Spleen (tissue), 11 donors: ENCODE measurements around the gene EML6. TPM values are rescaled to one million over a fixed set of nuclear protein-coding genes. Genes with fewer than 3 reads are reported as not detected.
"Not testable (repeated sequence)": the region's sequence is repeated elsewhere in the genome, so short reads cannot be mapped to it uniquely, and the experiment has no call there.

ENCODE experiments used
- DNase-seq: peaks from one replicate; pipeline ENCODE4 v3.0.0-alpha.2; 2020
- H3K27ac ChIP-seq, 8 donors: fragments of 200-600 bp; sonication (generic) in 7 of 8; 1 replicate in 4 of 8; 2 replicates in 4 of 8; pipeline versions ENCODE4 v1.5.0 to v1.8.0; 2016 to 2021; ENCODE audit warnings: inconsistent platforms in 4 of 8, mild to moderate bottlenecking in 4 of 8, moderate library complexity in 1 of 8
- H3K27me3 ChIP-seq, 7 donors: fragments of 200-600 bp; sonication (generic) in 6 of 7; replicated peaks in 1 of 7; 1 replicate in 4 of 7; 2 replicates in 3 of 7; pipeline versions ENCODE4 v1.5.0 to v1.8.0; 2016 to 2021; ENCODE audit warnings: inconsistent platforms in 3 of 7, mild to moderate bottlenecking in 1 of 7
- H3K36me3 ChIP-seq, 6 donors: fragments of 200-600 bp; sonication (generic) in 5 of 6; 1 replicate in 4 of 6; 2 replicates in 2 of 6; pipeline versions ENCODE4 v1.5.0 to v1.8.0; 2016 to 2021; ENCODE audit warnings: inconsistent platforms in 2 of 6
- H3K4me1 ChIP-seq, 6 donors: fragments of 200-600 bp; sonication (generic) in 5 of 6; 1 replicate in 3 of 6; 2 replicates in 3 of 6; pipeline versions ENCODE4 v1.5.0 to v1.8.0; 2016 to 2021; ENCODE audit warnings: inconsistent platforms in 3 of 6
- H3K4me3 ChIP-seq, 8 donors: fragments of 200-600 bp; sonication (generic) in 7 of 8; 1 replicate in 4 of 8; 2 replicates in 4 of 8; pipeline versions ENCODE4 v1.5.0 to v1.8.0; 2016 to 2021; ENCODE audit warnings: inconsistent platforms in 4 of 8, mild to moderate bottlenecking in 4 of 8, moderate library complexity in 2 of 8
- H3K9me3 ChIP-seq, 8 donors: fragments of 200-600 bp; sonication (generic) in 7 of 8; 1 replicate in 4 of 8; 2 replicates in 4 of 8; pipeline versions ENCODE4 v1.5.0 to v1.8.0; 2016 to 2021; ENCODE audit warnings: inconsistent platforms in 4 of 8
- POLR2A ChIP-seq, 3 donors: fragments of 450-650 bp; IDR thresholded peaks; one replicate each; pipeline ENCODE4 v1.5.1; 2017; ENCODE audit warnings: antibody characterized with exemption in 3 of 3, mild to moderate bottlenecking in 1 of 3
- POLR2AphosphoS5 ChIP-seq, 3 donors: sonication (generic); formaldehyde crosslinking; IDR thresholded peaks; one replicate each; pipeline ENCODE4 v1.5.1; 2017; ENCODE audit warnings: antibody characterized with exemption in 3 of 3
- WGBS, 5 donors: extraction: QIAGEN DNeasy Blood & Tissue Kit in 3 of 5; methylation state at CpG; one replicate each; pipeline versions ENCODE4 v1.1.5 to v1.1.7; 2013 to 2018; 5-methylcytosine and 5-hydroxymethylcytosine counted together
- intact Hi-C: fragments of 100-400 bp; cut with DNase I; formaldehyde crosslinking; loops from one replicate; pipeline ENCODE4 v1.15.0; 2023; ENCODE audit warnings: low total_unique reads
- polyA plus RNA-seq, 3 donors: library from polyadenylated mRNA; stranded (reverse); fragments of 200-250 nt; gene quantifications; one replicate each; pipeline ENCODE4 v1.2.1, GENCODE V29; 2013
- total RNA-seq, 7 donors: library from RNA; depleted of rRNA in 3 of 7; stranded (reverse); fragments of >200 nt in 3 of 7; fragmentation: NEBNext Ultra II Directional in 4 of 7; extraction: Animal tissue kit (Norgen Biotek cat#: 25700) in 4 of 7; gene quantifications; one replicate each; pipeline versions ENCODE4 v1.1.0 to v1.2.1, GENCODE V29; 2016 to 2021
- TF ChIP-seq, protein P1 (sequence below), 11 experiments: fragments of 200-600 bp in 7 of 11; fragments of 450-650 bp in 4 of 11; sonication (generic) in 4 of 11; IDR thresholded peaks in 8 of 11; conservative IDR thresholded peaks in 3 of 11; 1 replicate in 7 of 11; 2 replicates in 4 of 11; pipeline versions ENCODE4 v1.4.0 to v1.8.0; 2016 to 2021; ENCODE audit warnings: antibody characterized with exemption in 11 of 11, inconsistent platforms in 4 of 11, mild to moderate bottlenecking in 1 of 11
- donor health status: healthy with polysubstance abuse.
- donor health status: DM: no; HTN: no; CAD: no; lungs with moderate emphysema.
- donor health status: DM: no; HTN: no; CAD: no.
- donor health status: Bipolar disorder and iron deficiency.
- donor health status: healthy.
- donor health status: DM: no; HTN: no; CAD: no.
- donor health status: DM: yes; HTN: yes; CAD: no.

The EML6 gene
- total and polyA plus RNA-seq, 10 donors, result 4.7 to 18.2 (median 7.6) TPM

- Histone ChIP-seq H3K27me3 (no peaks in the 10 kb centered on the region), H3K27ac (peak overlapping the region in 1 of 8 donors; percentile 16), H3K4me3 (no peak overlapping the region), H3K4me1 (peaks cover 0 to 13% (median 4%) of the 10 kb centered on the region in 6 donors), H3K36me3 (no peaks in the 10 kb centered on the region), H3K9me3 (peaks cover 0 to 9% (median 0%) of the 10 kb centered on the region in 8 donors)
- TF ChIP-seq, protein P1, sequence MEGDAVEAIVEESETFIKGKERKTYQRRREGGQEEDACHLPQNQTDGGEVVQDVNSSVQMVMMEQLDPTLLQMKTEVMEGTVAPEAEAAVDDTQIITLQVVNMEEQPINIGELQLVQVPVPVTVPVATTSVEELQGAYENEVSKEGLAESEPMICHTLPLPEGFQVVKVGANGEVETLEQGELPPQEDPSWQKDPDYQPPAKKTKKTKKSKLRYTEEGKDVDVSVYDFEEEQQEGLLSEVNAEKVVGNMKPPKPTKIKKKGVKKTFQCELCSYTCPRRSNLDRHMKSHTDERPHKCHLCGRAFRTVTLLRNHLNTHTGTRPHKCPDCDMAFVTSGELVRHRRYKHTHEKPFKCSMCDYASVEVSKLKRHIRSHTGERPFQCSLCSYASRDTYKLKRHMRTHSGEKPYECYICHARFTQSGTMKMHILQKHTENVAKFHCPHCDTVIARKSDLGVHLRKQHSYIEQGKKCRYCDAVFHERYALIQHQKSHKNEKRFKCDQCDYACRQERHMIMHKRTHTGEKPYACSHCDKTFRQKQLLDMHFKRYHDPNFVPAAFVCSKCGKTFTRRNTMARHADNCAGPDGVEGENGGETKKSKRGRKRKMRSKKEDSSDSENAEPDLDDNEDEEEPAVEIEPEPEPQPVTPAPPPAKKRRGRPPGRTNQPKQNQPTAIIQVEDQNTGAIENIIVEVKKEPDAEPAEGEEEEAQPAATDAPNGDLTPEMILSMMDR (IDR thresholded peaks at IDR 0.05 in 8 of 11, conservative IDR thresholded peaks at IDR 0.05 in 3 of 11), result no peak
- no peak for TF ChIP-seq POLR2AphosphoS5 (IDR thresholded peaks at IDR 0.05)
- no peak for TF ChIP-seq POLR2A (IDR thresholded peaks at IDR 0.05)
- 38 to 64% (median 50%) methylated on average over 5 of the region's 5 CpGs for WGBS, 5 donors
- DNase-seq, result no peak
- intact Hi-C loops, result no loop called here
Observed at GRCh38 chr2:54866868-54867267, 143.4 kb downstream of the EML6 start.

- no peak for TF ChIP-seq POLR2AphosphoS5 (IDR thresholded peaks at IDR 0.05)
- TF ChIP-seq, protein P1 (IDR thresholded peaks at IDR 0.05 in 8 of 11, conservative IDR thresholded peaks at IDR 0.05 in 3 of 11), result no peak
- TF ChIP-seq POLR2A (IDR thresholded peaks at IDR 0.05), result no peak
- H3K4me1 ChIP-seq, result peaks cover 0 to 13% (median 4%) of the 10 kb centered on the region in 6 donors
- H3K4me3 ChIP-seq, result no peak overlapping the region
- H3K27me3 ChIP-seq, result no peaks in the 10 kb centered on the region
- H3K27ac ChIP-seq, result peak overlapping the region in 1 of 8 donors; percentile 14
- DNase-seq, result no peak
- WGBS, 5 donors, result 56 to 76% (median 70%) methylated on average over 2 of the region's 2 CpGs
- H3K36me3 ChIP-seq, result no peaks in the 10 kb centered on the region
- intact Hi-C loops, result no loop called here
- H3K9me3 ChIP-seq, result peaks cover 0 to 3% (median 0%) of the 10 kb centered on the region in 8 donors
Observed at GRCh38 chr2:54867457-54867856, 144.0 kb downstream of the EML6 start.

DNA sequence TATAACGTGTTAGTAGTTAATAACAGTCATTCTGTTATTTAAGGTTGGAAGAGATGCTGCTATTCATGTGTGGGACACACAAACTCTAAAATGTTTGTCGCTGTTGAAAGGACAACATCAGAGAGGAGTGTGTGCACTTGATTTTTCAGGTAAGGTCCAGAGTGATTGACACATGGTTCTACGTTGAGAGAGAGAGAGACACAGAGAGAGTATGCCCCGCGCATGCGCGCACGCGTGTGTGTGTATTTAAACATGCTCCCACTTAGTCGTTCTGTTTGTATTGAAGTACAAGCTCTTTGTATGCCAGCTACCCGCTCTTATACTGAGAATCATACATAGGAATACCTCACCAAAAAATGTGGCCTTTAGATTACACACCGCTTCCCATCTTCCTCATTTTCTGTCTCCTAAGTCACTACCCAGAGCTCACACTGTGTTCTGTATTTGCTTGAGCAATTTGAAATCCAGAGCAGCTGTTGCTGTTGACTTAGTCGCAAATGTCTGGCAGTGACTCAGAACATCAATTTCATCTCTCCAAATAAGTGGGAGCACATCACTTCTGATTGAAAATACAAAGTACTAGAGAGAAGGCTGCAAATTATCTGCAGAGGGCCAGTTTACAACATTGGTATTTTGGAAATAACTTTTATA lies 148.1 kb downstream of the EML6 start:
- no peak for DNase-seq
- no peaks in the 10 kb centered on the region for H3K36me3 ChIP-seq
- no peak overlapping the region for H3K27ac ChIP-seq
- no peak overlapping the region for H3K4me3 ChIP-seq
- intact Hi-C loops, result no loop called here
- 88 to 96% (median 93%) methylated on average over 13 of the region's 13 CpGs for WGBS, 5 donors
- no peak for TF ChIP-seq POLR2AphosphoS5 (IDR thresholded peaks at IDR 0.05)
- no peak for TF ChIP-seq POLR2A (IDR thresholded peaks at IDR 0.05)
- TF ChIP-seq, protein P1 (IDR thresholded peaks at IDR 0.05 in 8 of 11, conservative IDR thresholded peaks at IDR 0.05 in 3 of 11), result no peak
- H3K27me3 ChIP-seq, result no peaks in the 10 kb centered on the region
- H3K9me3 ChIP-seq, result no peaks in the 10 kb centered on the region
- H3K4me1 ChIP-seq, result peaks cover 0 to 12% (median 4%) of the 10 kb centered on the region in 6 donors

DNA sequence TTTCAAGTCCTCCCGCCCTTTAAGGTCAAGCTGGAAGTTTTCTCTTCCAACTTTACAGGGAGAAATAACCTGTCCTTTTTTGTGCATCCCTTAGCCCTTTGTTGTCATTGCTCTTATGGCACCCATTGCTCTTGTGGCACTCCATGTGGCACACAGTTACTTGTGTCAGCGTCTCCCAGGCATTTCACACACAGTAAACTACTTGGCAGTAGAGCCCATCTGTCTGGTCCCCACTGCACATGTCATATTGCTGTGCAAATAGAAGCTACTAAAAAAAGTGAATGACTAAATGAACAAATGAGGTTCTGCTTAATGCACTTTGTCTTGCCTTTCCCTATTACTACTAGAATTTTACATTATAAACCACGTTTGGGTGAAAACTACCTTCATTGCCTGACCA lies 149.3 kb downstream of the EML6 start:
- WGBS, 5 donors, result 83 to 93% (median 87%) methylated on average over 3 of the region's 3 CpGs

GRCh38 chr2:54873236-54873635 lies 149.8 kb downstream of the EML6 start:
- H3K9me3 ChIP-seq, H3K4me3 ChIP-seq, H3K36me3 ChIP-seq, H3K27ac ChIP-seq, H3K4me1 ChIP-seq, intact Hi-C loops, DNase-seq, H3K27me3 ChIP-seq: not testable (repeated sequence)
- 66 to 93% (median 87%) methylated on average over 3 of the region's 3 CpGs for WGBS, 5 donors

More for the DNA sequence above, 149.3 kb downstream of the EML6 start:
- Histone ChIP-seq H3K9me3 (no peaks in the 10 kb centered on the region), H3K27me3 (no peaks in the 10 kb centered on the region), H3K4me3 (no peak overlapping the region), H3K27ac (no peak overlapping the region), H3K4me1 (peaks cover 0 to under 1% (median 0%) of the 10 kb centered on the region in 6 donors), H3K36me3 (no peaks in the 10 kb centered on the region)
- DNase-seq, result no peak
- TF ChIP-seq POLR2AphosphoS5 (IDR thresholded peaks at IDR 0.05) (no peak), POLR2A (IDR thresholded peaks at IDR 0.05) (no peak)
- TF ChIP-seq, protein P1 (IDR thresholded peaks at IDR 0.05 in 8 of 11, conservative IDR thresholded peaks at IDR 0.05 in 3 of 11), result no peak
- intact Hi-C loops, result no loop called here
